ENCODE measurements around the gene C1orf105.

The C1orf105 gene

DNA sequence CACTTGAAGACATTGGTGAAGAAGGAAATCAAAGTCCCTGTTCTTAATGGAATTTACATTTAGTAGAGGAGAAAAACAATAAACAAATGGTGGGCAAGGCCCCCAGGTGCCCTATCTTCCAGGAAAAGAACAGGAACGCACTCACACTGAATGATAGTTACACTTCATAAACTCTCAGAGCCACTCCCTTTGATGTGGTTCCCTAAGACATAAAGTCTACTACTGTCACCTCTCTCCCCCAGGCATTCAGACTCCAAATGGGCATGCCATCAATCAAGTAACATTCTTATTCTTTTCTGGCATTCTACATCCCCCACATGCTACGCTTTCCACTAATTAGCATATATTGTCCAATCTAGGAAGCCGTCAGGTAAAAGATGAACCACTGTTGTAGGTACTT is 59.9 kb downstream of the C1orf105 start:
- Histone ChIP-seq H3K9ac (ENCODE audit: low read length) (no peak overlapping the region), H3K9me3 (ENCODE audit: control insufficient read depth, low read length) (no peaks in the 10 kb centered on the region), H3K18ac (ENCODE audit: low read depth in 1 of 2, low read length in 2 of 2) (no peak overlapping the region), H3K4me1 (ENCODE audit: control insufficient read depth, insufficient read depth, low read depth, low read length) (peaks cover 7% of the 10 kb centered on the region), H2BK5ac (ENCODE audit: low read depth, low read length, poor library complexity, severe bottlenecking) (no peak overlapping the region), H3K27ac (ENCODE audit: low read length, poor library complexity, severe bottlenecking) (no peak overlapping the region), H4K8ac (ENCODE audit: low read length) (no peak overlapping the region), H3K23ac (ENCODE audit: low read length in 2 of 2) (no peak overlapping the region), H2AFZ (ENCODE audit: low read depth, low read length) (no peak overlapping the region), H4K91ac (ENCODE audit: low read length) (no peak overlapping the region), H3K36me3 (ENCODE audit: control insufficient read depth in 1 of 2, insufficient read depth in 2 of 2, low read depth in 1 of 2, low read length in 2 of 2) (no peaks in the 10 kb centered on the region), H3K4me2 (ENCODE audit: low read length, poor library complexity, severe bottlenecking) (no peak overlapping the region), H3K4ac (ENCODE audit: low read depth in 1 of 2, low read length in 2 of 2) (no peak overlapping the region), H2BK15ac (ENCODE audit: low read depth, poor library complexity, severe bottlenecking) (no peak overlapping the region), H3K4me3 (ENCODE audit: insufficient read depth in 1 of 2, low read depth in 1 of 2, low read length in 2 of 2) (no peak overlapping the region), H2AK5ac (ENCODE audit: low read length, severe bottlenecking) (no peak overlapping the region), H2BK120ac (ENCODE audit: low read depth, low read length) (no peak overlapping the region), H3K27me3 (ENCODE audit: control insufficient read depth in 1 of 2, insufficient read depth in 1 of 2, low read length in 2 of 2) (peaks cover 0 to 26% of the 10 kb centered on the region in 2 experiments), H3K79me1 (replicated peaks; ENCODE audit: low read length, poor library complexity, severe bottlenecking) (no peaks in the 10 kb centered on the region), H2BK12ac (ENCODE audit: low read length in 2 of 2) (no peak overlapping the region), H3K14ac (ENCODE audit: low read length in 2 of 2) (no peak overlapping the region)
- no peak for DNase-seq
- WGBS: 61% methylated on average over 1 of the region's 3 CpGs

- no peak for DNase-seq
- no peak overlapping the region for H4K8ac ChIP-seq (ENCODE audit: low read length)
- H2BK12ac ChIP-seq (ENCODE audit: low read length in 2 of 2): no peak overlapping the region
- WGBS: 100% methylated on average over 1 of the region's 1 CpG
- no peak overlapping the region for H3K18ac ChIP-seq (ENCODE audit: low read depth in 1 of 2, low read length in 2 of 2)
- H3K79me1 ChIP-seq (replicated peaks; ENCODE audit: low read length, poor library complexity, severe bottlenecking): no peaks in the 10 kb centered on the region
- peaks cover 0 to 42% of the 10 kb centered on the region in 2 experiments for H3K27me3 ChIP-seq (ENCODE audit: control insufficient read depth in 1 of 2, insufficient read depth in 1 of 2, low read length in 2 of 2)
- H3K4me2 ChIP-seq (ENCODE audit: low read length, poor library complexity, severe bottlenecking): no peak overlapping the region
- no peak overlapping the region for H3K4ac ChIP-seq (ENCODE audit: low read depth in 1 of 2, low read length in 2 of 2)
- H3K36me3 ChIP-seq (ENCODE audit: control insufficient read depth in 1 of 2, insufficient read depth in 2 of 2, low read depth in 1 of 2, low read length in 2 of 2): no peaks in the 10 kb centered on the region
- no peak overlapping the region for H2AFZ ChIP-seq (ENCODE audit: low read depth, low read length)
- no peak overlapping the region for H2BK5ac ChIP-seq (ENCODE audit: low read depth, low read length, poor library complexity, severe bottlenecking)
- no peak overlapping the region for H2BK15ac ChIP-seq (ENCODE audit: low read depth, poor library complexity, severe bottlenecking)
- H3K9me3 ChIP-seq (ENCODE audit: control insufficient read depth, low read length): no peaks in the 10 kb centered on the region
- H3K27ac ChIP-seq (ENCODE audit: low read length, poor library complexity, severe bottlenecking): no peak overlapping the region
- H3K4me1 ChIP-seq (ENCODE audit: control insufficient read depth, insufficient read depth, low read depth, low read length): peaks cover 5% of the 10 kb centered on the region
- no peak overlapping the region for H3K4me3 ChIP-seq (ENCODE audit: insufficient read depth in 1 of 2, low read depth in 1 of 2, low read length in 2 of 2)
- H2BK120ac ChIP-seq (ENCODE audit: low read depth, low read length): no peak overlapping the region
- no peak overlapping the region for H3K23ac ChIP-seq (ENCODE audit: low read length in 2 of 2)
- no peak overlapping the region for H4K91ac ChIP-seq (ENCODE audit: low read length)
- H3K9ac ChIP-seq (ENCODE audit: low read length): no peak overlapping the region
- H2AK5ac ChIP-seq (ENCODE audit: low read length, severe bottlenecking): no peak overlapping the region
- no peak overlapping the region for H3K14ac ChIP-seq (ENCODE audit: low read length in 2 of 2)
These were observed 61.6 kb downstream of the C1orf105 start for GRCh38 chr1:172482044-172482443.

GRCh38 chr1:172483448-172483847 is 63.0 kb downstream of the C1orf105 start:
- no peak overlapping the region for H3K9ac ChIP-seq (ENCODE audit: low read length)
- no peak overlapping the region for H2BK120ac ChIP-seq (ENCODE audit: low read depth, low read length)
- no peaks in the 10 kb centered on the region for H3K79me1 ChIP-seq (replicated peaks; ENCODE audit: low read length, poor library complexity, severe bottlenecking)
- H2BK12ac ChIP-seq (ENCODE audit: low read length in 2 of 2): no peak overlapping the region
- no peak overlapping the region for H3K14ac ChIP-seq (ENCODE audit: low read length in 2 of 2)
- peak overlapping the region; percentile 54 for H3K27ac ChIP-seq (ENCODE audit: low read length, poor library complexity, severe bottlenecking)
- no peak for DNase-seq
- H4K8ac ChIP-seq (ENCODE audit: low read length): no peak overlapping the region
- H3K36me3 ChIP-seq (ENCODE audit: control insufficient read depth in 1 of 2, insufficient read depth in 2 of 2, low read depth in 1 of 2, low read length in 2 of 2): no peaks in the 10 kb centered on the region
- H3K23ac ChIP-seq (ENCODE audit: low read length in 2 of 2): no peak overlapping the region
- no peak overlapping the region for H2AFZ ChIP-seq (ENCODE audit: low read depth, low read length)
- H2BK15ac ChIP-seq (ENCODE audit: low read depth, poor library complexity, severe bottlenecking): no peak overlapping the region
- peaks cover 5% of the 10 kb centered on the region for H3K4me1 ChIP-seq (ENCODE audit: control insufficient read depth, insufficient read depth, low read depth, low read length)
- peaks cover 0 to 56% of the 10 kb centered on the region in 2 experiments for H3K27me3 ChIP-seq (ENCODE audit: control insufficient read depth in 1 of 2, insufficient read depth in 1 of 2, low read length in 2 of 2)
- no peaks in the 10 kb centered on the region for H3K9me3 ChIP-seq (ENCODE audit: control insufficient read depth, low read length)
- no peak overlapping the region for H4K91ac ChIP-seq (ENCODE audit: low read length)
- H3K4me3 ChIP-seq (ENCODE audit: insufficient read depth in 1 of 2, low read depth in 1 of 2, low read length in 2 of 2): no peak overlapping the region
- H2AK5ac ChIP-seq (ENCODE audit: low read length, severe bottlenecking): no peak overlapping the region
- H3K4me2 ChIP-seq (ENCODE audit: low read length, poor library complexity, severe bottlenecking): peak overlapping the region; percentile 30
- no peak overlapping the region for H3K4ac ChIP-seq (ENCODE audit: low read depth in 1 of 2, low read length in 2 of 2)
- H2BK5ac ChIP-seq (ENCODE audit: low read depth, low read length, poor library complexity, severe bottlenecking): no peak overlapping the region
- no peak overlapping the region for H3K18ac ChIP-seq (ENCODE audit: low read depth in 1 of 2, low read length in 2 of 2)

DNA sequence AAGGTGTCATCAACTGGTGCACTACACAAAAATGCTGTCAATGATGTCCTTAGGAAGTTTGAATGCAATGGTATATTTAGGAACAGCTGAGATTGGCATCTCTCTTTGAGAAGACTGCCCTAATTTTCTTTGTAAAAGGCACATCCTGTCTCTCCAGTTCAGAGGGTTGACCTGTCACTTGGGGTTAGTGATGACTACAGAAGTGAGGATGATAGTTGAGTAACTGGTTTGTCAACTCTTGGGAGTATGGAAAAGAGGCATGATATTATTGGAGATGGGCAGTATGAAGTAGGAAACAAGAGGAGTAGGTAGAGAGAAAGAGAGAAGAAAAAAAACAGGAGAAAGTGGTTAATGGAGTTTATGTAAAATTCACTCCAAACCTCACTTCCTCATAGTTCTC is 63.8 kb downstream of the C1orf105 start:
- Histone ChIP-seq H3K36me3 (ENCODE audit: control insufficient read depth in 1 of 2, insufficient read depth in 2 of 2, low read depth in 1 of 2, low read length in 2 of 2) (no peaks in the 10 kb centered on the region), H2AFZ (ENCODE audit: low read depth, low read length) (no peak overlapping the region), H2BK120ac (ENCODE audit: low read depth, low read length) (no peak overlapping the region), H3K9ac (ENCODE audit: low read length) (no peak overlapping the region), H3K4ac (ENCODE audit: low read depth in 1 of 2, low read length in 2 of 2) (no peak overlapping the region), H4K91ac (ENCODE audit: low read length) (no peak overlapping the region), H2BK5ac (ENCODE audit: low read depth, low read length, poor library complexity, severe bottlenecking) (no peak overlapping the region), H3K23ac (ENCODE audit: low read length in 2 of 2) (no peak overlapping the region), H3K27ac (ENCODE audit: low read length, poor library complexity, severe bottlenecking) (no peak overlapping the region), H3K79me1 (replicated peaks; ENCODE audit: low read length, poor library complexity, severe bottlenecking) (no peaks in the 10 kb centered on the region), H3K4me1 (ENCODE audit: control insufficient read depth, insufficient read depth, low read depth, low read length) (peaks cover 5% of the 10 kb centered on the region), H4K8ac (ENCODE audit: low read length) (no peak overlapping the region), H2AK5ac (ENCODE audit: low read length, severe bottlenecking) (no peak overlapping the region), H3K9me3 (ENCODE audit: control insufficient read depth, low read length) (no peaks in the 10 kb centered on the region), H3K4me2 (ENCODE audit: low read length, poor library complexity, severe bottlenecking) (no peak overlapping the region), H2BK15ac (ENCODE audit: low read depth, poor library complexity, severe bottlenecking) (no peak overlapping the region), H3K27me3 (ENCODE audit: control insufficient read depth in 1 of 2, insufficient read depth in 1 of 2, low read length in 2 of 2) (peaks cover 0 to 61% of the 10 kb centered on the region in 2 experiments), H3K18ac (ENCODE audit: low read depth in 1 of 2, low read length in 2 of 2) (no peak overlapping the region), H3K4me3 (ENCODE audit: insufficient read depth in 1 of 2, low read depth in 1 of 2, low read length in 2 of 2) (no peak overlapping the region), H3K14ac (ENCODE audit: low read length in 2 of 2) (no peak overlapping the region), H2BK12ac (ENCODE audit: low read length in 2 of 2) (no peak overlapping the region)
- no peak for DNase-seq

Data from mesenchymal stem cell (in vitro differentiated cells and primary cell).